ENCODE measurements around the gene ADAMTS14. TPM values are rescaled to one million over a fixed set of nuclear protein-coding genes. Genes with fewer than 3 reads are reported as not detected.

ADAMTS14 gene
- total RNA-seq, 1 donor: 0.86 TPM

- DNase-seq (ENCODE audit: low read depth): peak; percentile 34
- no peak for TF ChIP-seq CTCF (IDR thresholded peaks at IDR 0.05; ENCODE audit: insufficient read depth, low read depth, low read length)
- no peak overlapping the region for H3K4me3 ChIP-seq (ENCODE audit: low read depth, low read length)
These were observed 6.6 kb downstream of the ADAMTS14 start for GRCh38 chr10:70678757-70679489.

DNA sequence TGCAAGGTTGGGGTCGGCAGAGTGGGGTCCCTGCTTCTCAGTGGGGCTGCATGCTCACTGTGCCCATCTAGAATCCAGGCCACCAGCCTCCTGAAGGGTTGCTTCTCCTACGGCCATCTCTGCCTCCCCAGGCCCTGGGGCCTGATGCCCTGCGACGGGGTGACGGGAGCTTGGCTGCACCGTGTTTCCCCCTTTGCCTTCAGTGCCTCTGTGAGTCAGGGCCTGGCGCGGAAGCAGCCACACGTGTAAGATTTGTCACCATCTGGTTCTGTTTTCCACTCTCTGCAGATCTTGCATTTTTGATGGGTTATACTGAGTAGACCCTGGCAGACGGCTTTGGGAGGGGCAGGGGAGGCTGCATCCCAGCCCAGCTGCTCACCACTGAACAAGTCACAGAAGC, 7.2 kb downstream of the ADAMTS14 start:
- no peak for TF ChIP-seq CTCF (IDR thresholded peaks at IDR 0.05; ENCODE audit: insufficient read depth, low read depth, low read length)
- peak; percentile 56 for DNase-seq (ENCODE audit: low read depth)
- no peak overlapping the region for H3K4me3 ChIP-seq (ENCODE audit: low read depth, low read length)

GRCh38 chr10:70680899-70681730, 8.8 kb downstream of the ADAMTS14 start:
- no peak for DNase-seq (ENCODE audit: low read depth)
- H3K4me3 ChIP-seq (ENCODE audit: low read depth, low read length): no peak overlapping the region
- no peak for TF ChIP-seq CTCF (IDR thresholded peaks at IDR 0.05; ENCODE audit: insufficient read depth, low read depth, low read length)

DNA sequence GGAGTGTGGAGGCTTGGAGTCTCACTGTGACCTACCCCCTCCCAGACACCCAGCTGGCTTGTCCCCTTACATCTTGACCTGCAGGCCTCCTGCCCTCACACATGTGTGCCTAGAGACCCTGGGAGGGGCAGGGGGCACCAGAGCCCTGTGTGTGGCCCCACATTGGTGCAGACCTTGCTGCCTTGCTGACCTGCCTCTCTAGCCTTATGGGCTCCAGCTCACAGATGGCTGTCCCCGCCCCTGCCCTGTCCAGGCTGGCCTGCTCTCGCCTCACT, 9.4 kb downstream of the ADAMTS14 start:
- no peak for DNase-seq (ENCODE audit: low read depth)
- no peak overlapping the region for H3K4me3 ChIP-seq (ENCODE audit: low read depth, low read length)
- TF ChIP-seq CTCF (IDR thresholded peaks at IDR 0.05; ENCODE audit: insufficient read depth, low read depth, low read length): no peak

DNA sequence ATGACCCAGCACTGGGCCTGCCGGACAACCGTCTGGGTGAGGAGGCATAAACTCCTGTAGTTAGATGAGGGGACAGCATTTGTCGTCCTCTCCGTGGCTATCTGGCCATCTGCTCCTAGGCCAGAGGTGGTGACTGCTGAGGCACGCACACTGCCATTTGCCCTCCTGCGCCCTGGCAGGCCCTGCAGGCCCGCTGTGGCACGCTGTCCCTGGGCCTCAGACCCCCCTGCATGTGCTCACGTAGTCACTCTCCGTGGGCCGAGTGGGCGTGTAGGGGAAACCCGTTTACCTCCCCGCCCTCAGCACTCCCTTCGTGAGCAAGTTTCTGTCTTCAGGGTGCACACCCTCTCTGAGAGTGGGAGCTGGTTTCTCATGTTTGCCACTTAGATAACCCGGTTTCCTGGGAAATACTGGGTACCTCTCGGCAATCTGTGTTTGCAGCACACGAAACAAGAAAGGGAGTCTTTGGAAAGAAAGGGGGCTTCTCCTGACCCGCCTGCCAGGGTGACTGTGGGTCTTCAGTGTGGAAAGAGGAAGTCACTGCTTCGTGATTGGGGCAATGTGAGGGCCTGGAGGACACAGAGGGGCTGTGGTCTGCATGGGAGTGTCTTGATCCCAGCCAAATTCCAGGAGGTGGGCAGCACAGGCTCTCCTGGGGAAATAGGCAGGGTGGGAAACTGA, 10.8 kb downstream of the ADAMTS14 start:
- no peak for TF ChIP-seq CTCF (IDR thresholded peaks at IDR 0.05; ENCODE audit: insufficient read depth, low read depth, low read length)
- no peak overlapping the region for H3K4me3 ChIP-seq (ENCODE audit: low read depth, low read length)
- DNase-seq (ENCODE audit: low read depth): no peak

GRCh38 chr10:70683601-70683934, 11.3 kb downstream of the ADAMTS14 start:
- no peak for DNase-seq (ENCODE audit: low read depth)
- no peak for TF ChIP-seq CTCF (IDR thresholded peaks at IDR 0.05; ENCODE audit: insufficient read depth, low read depth, low read length)
- no peak overlapping the region for H3K4me3 ChIP-seq (ENCODE audit: low read depth, low read length)

Measured in fibroblast of villous mesenchyme (primary cell).